Measurements from ENCODE around the gene MAP2K3. TPM values are rescaled to one million over a fixed set of nuclear protein-coding genes. Genes with fewer than 3 reads are reported as not detected.
A peak's percentile ranks its signal among the peaks of the same experiment; 100 is the strongest.

The MAP2K3 gene
- total and polyA plus RNA-seq, 2 experiments from 2014 or later: 42.6 to 119 TPM

- H3F3A ChIP-seq (ENCODE audit: insufficient read depth): no peaks in the 10 kb centered on the region
- no peak overlapping the region for H3K4me2 ChIP-seq (ENCODE audit: unreplicated experiment)
- no peaks in the 10 kb centered on the region for H3K9me2 ChIP-seq (ENCODE audit: insufficient read depth)
- peaks cover 3% of the 10 kb centered on the region; the same call in 1 of the 2 replicates for H3K4me1 ChIP-seq (ENCODE audit: insufficient read depth)
- DNase-seq: no peak
- H3K4me3 ChIP-seq: no peak overlapping the region
- no peaks in the 10 kb centered on the region for H3K9me3 ChIP-seq (ENCODE audit: low read depth)
- in situ Hi-C loops (cut with MboI): no loop called here
- 0 out of 2 replicates have a peak, but pooled peaks cover 4% of the 10 kb centered on the region for H3K27me3 ChIP-seq (replicated peaks; ENCODE audit: insufficient read depth)
- H2AFZ ChIP-seq: no peak overlapping the region
- no peaks in the 10 kb centered on the region for H4K20me1 ChIP-seq (ENCODE audit: insufficient read depth)
- H3K27ac ChIP-seq: no peak overlapping the region
- no peaks in the 10 kb centered on the region for H3K36me3 ChIP-seq (ENCODE audit: low read depth)
- H3K9ac ChIP-seq: no peak overlapping the region
- 53 to 54% methylated on average over 8 of the region's 8 CpGs for WGBS, 2 experiments (ENCODE audit: low coverage in 1 of 2, low lambda C conversion rate in 2 of 2, missing lambda C conversion rate in 2 of 2)
- TF ChIP-seq EZH2 (IDR thresholded peaks at IDR 0.05; ENCODE audit: insufficient read depth, poor library complexity, severe bottlenecking) (no peak), EZH2phosphoT487 (IDR thresholded peaks at IDR 0.05; ENCODE audit: insufficient read depth, low read depth) (no peak)
- no peaks in the 10 kb centered on the region for H3K79me2 ChIP-seq (ENCODE audit: insufficient read depth)
Measured at GRCh38 chr17:21352981-21353265, 68.4 kb downstream of the MAP2K3 start.

GRCh38 chr17:21353326-21354010, 69.0 kb downstream of the MAP2K3 start:
- Histone ChIP-seq H3K9me3 (ENCODE audit: low read depth) (no peaks in the 10 kb centered on the region), H3K36me3 (ENCODE audit: low read depth) (no peaks in the 10 kb centered on the region), H3K4me3 (peak overlapping the region; percentile 27; the same call in 1 of the 2 replicates), H3K4me2 (ENCODE audit: unreplicated experiment) (peak overlapping the region; percentile 39), H3K27ac (peak overlapping the region; percentile 60; the same call in 1 of the 2 replicates), H4K20me1 (ENCODE audit: insufficient read depth) (no peaks in the 10 kb centered on the region), H2AFZ (no peak overlapping the region), H3K9me2 (ENCODE audit: insufficient read depth) (no peaks in the 10 kb centered on the region), H3K4me1 (ENCODE audit: insufficient read depth) (peaks cover 3% of the 10 kb centered on the region; the same call in 1 of the 2 replicates), H3F3A (ENCODE audit: insufficient read depth) (no peaks in the 10 kb centered on the region), H3K27me3 (replicated peaks; ENCODE audit: insufficient read depth) (0 out of 2 replicates have a peak, but pooled peaks cover 4% of the 10 kb centered on the region), H3K9ac (peak overlapping the region; percentile 53), H3K79me2 (ENCODE audit: insufficient read depth) (no peaks in the 10 kb centered on the region)
- peak; percentile 81 for DNase-seq
- 6 to 7% methylated on average over 13 of the region's 13 CpGs for WGBS, 2 experiments (ENCODE audit: low coverage in 1 of 2, low lambda C conversion rate in 2 of 2, missing lambda C conversion rate in 2 of 2)
- in situ Hi-C loops (cut with MboI): no loop called here
- TF ChIP-seq EZH2 (IDR thresholded peaks at IDR 0.05; ENCODE audit: insufficient read depth, poor library complexity, severe bottlenecking): no peak
- TF ChIP-seq EZH2phosphoT487 (IDR thresholded peaks at IDR 0.05; ENCODE audit: insufficient read depth, low read depth): no peak

GRCh38 chr17:21354796-21355385, 70.4 kb downstream of the MAP2K3 start:
- no peak for DNase-seq
- WGBS, 2 experiments (ENCODE audit: low coverage in 1 of 2, low lambda C conversion rate in 2 of 2, missing lambda C conversion rate in 2 of 2): 86 to 88% methylated on average over 13 of the region's 13 CpGs
- Histone ChIP-seq H2AFZ (no peak overlapping the region), H3K36me3 (ENCODE audit: low read depth) (no peaks in the 10 kb centered on the region), H4K20me1 (ENCODE audit: insufficient read depth) (no peaks in the 10 kb centered on the region), H3K27me3 (replicated peaks; ENCODE audit: insufficient read depth) (0 out of 2 replicates have a peak, but pooled peaks cover 4% of the 10 kb centered on the region), H3K9ac (no peak overlapping the region), H3K4me3 (no peak overlapping the region), H3K79me2 (ENCODE audit: insufficient read depth) (no peaks in the 10 kb centered on the region), H3K27ac (no peak overlapping the region), H3F3A (ENCODE audit: insufficient read depth) (no peaks in the 10 kb centered on the region), H3K9me3 (ENCODE audit: low read depth) (no peaks in the 10 kb centered on the region), H3K4me1 (ENCODE audit: insufficient read depth) (peaks cover 10% of the 10 kb centered on the region), H3K9me2 (ENCODE audit: insufficient read depth) (no peaks in the 10 kb centered on the region), H3K4me2 (ENCODE audit: unreplicated experiment) (no peak overlapping the region)
- no peak for TF ChIP-seq EZH2 (IDR thresholded peaks at IDR 0.05; ENCODE audit: insufficient read depth, poor library complexity, severe bottlenecking)
- no peak for TF ChIP-seq EZH2phosphoT487 (IDR thresholded peaks at IDR 0.05; ENCODE audit: insufficient read depth, low read depth)
- in situ Hi-C loops (cut with MboI): no loop called here

GRCh38 chr17:21355586-21355985, 71.1 kb downstream of the MAP2K3 start:
- H3K36me3 ChIP-seq (ENCODE audit: low read depth): no peaks in the 10 kb centered on the region
- 0 out of 2 replicates have a peak, but pooled peaks cover 4% of the 10 kb centered on the region for H3K27me3 ChIP-seq (replicated peaks; ENCODE audit: insufficient read depth)
- no peaks in the 10 kb centered on the region for H3K79me2 ChIP-seq (ENCODE audit: insufficient read depth)
- H3K9me3 ChIP-seq (ENCODE audit: low read depth): no peaks in the 10 kb centered on the region
- H3K4me2 ChIP-seq (ENCODE audit: unreplicated experiment): no peak overlapping the region
- no peak overlapping the region for H3K4me3 ChIP-seq
- H2AFZ ChIP-seq: no peak overlapping the region
- no peak for TF ChIP-seq EZH2phosphoT487 (IDR thresholded peaks at IDR 0.05; ENCODE audit: insufficient read depth, low read depth)
- no peak for TF ChIP-seq EZH2 (IDR thresholded peaks at IDR 0.05; ENCODE audit: insufficient read depth, poor library complexity, severe bottlenecking)
- no peak overlapping the region for H3K9ac ChIP-seq
- 79% methylated on average over 11 to 12 of the region's 12 CpGs for WGBS, 2 experiments (ENCODE audit: low coverage in 1 of 2, low lambda C conversion rate in 2 of 2, missing lambda C conversion rate in 2 of 2)
- H3K4me1 ChIP-seq (ENCODE audit: insufficient read depth): peaks cover 10% of the 10 kb centered on the region
- H3K27ac ChIP-seq: no peak overlapping the region
- DNase-seq: no peak
- H3F3A ChIP-seq (ENCODE audit: insufficient read depth): no peaks in the 10 kb centered on the region
- no peaks in the 10 kb centered on the region for H3K9me2 ChIP-seq (ENCODE audit: insufficient read depth)
- in situ Hi-C loops (cut with MboI): no loop called here
- H4K20me1 ChIP-seq (ENCODE audit: insufficient read depth): no peaks in the 10 kb centered on the region

Data from GM23248 (cell line).